Activated CD4-positive, alpha-beta T cell treated with anti-CD3 and anti-CD28 coated beads for 24 hours (primary cell): Measurements from ENCODE around the gene MICAL3.

ENCODE experiments used
- DNase-seq, 2 donors: peaks; one replicate each; pipeline ENCODE4 v3.0.0-alpha.2; 2020; ENCODE audit warnings: low read depth in 2 of 2

MICAL3 gene

GRCh38 chr22:17972385-17973191, 51.8 kb downstream of the MICAL3 start:
- DNase-seq, result no peak

GRCh38 chr22:17971711-17972110, 52.6 kb downstream of the MICAL3 start:
- no peak for DNase-seq

- DNase-seq, result no peak
These were observed 54.1 kb downstream of the MICAL3 start for GRCh38 chr22:17970201-17970708.

- no peak for DNase-seq
These were observed 54.7 kb downstream of the MICAL3 start for GRCh38 chr22:17969701-17970113.

- DNase-seq, result no peak
These were observed 56.2 kb downstream of the MICAL3 start for GRCh38 chr22:17968126-17968525.

GRCh38 chr22:17966403-17966717, 58.0 kb downstream of the MICAL3 start:
- DNase-seq, result no peak

- DNase-seq, result no peak
These were observed 58.6 kb downstream of the MICAL3 start for GRCh38 chr22:17965538-17966402.

GRCh38 chr22:17964643-17965042, 59.7 kb downstream of the MICAL3 start:
- no peak for DNase-seq

- no peak for DNase-seq
These were observed 60.2 kb downstream of the MICAL3 start for GRCh38 chr22:17964156-17964555.

- no peak for DNase-seq
These were observed 61.3 kb downstream of the MICAL3 start for GRCh38 chr22:17963015-17963414.

GRCh38 chr22:17962168-17962567, 62.2 kb downstream of the MICAL3 start:
- DNase-seq, result no peak

- DNase-seq, result no peak
These were observed 63.0 kb downstream of the MICAL3 start for GRCh38 chr22:17961446-17961729.

GRCh38 chr22:17960695-17961445, 63.5 kb downstream of the MICAL3 start:
- no peak for DNase-seq

GRCh38 chr22:17960011-17960410, 64.3 kb downstream of the MICAL3 start:
- DNase-seq, result no peak

GRCh38 chr22:17958166-17958565, 66.2 kb downstream of the MICAL3 start:
- DNase-seq, result no peak

- DNase-seq, result no peak
These were observed 66.7 kb downstream of the MICAL3 start for GRCh38 chr22:17957693-17958092.

- DNase-seq, result no peak
These were observed 67.2 kb downstream of the MICAL3 start for GRCh38 chr22:17957204-17957603.

- DNase-seq, result no peak
These were observed 67.7 kb downstream of the MICAL3 start for GRCh38 chr22:17956630-17957029.

- no peak for DNase-seq
These were observed 68.6 kb downstream of the MICAL3 start for GRCh38 chr22:17955590-17956379.

GRCh38 chr22:17954860-17955587, 69.3 kb downstream of the MICAL3 start:
- no peak for DNase-seq
